OCI-LY3 (cell line): ENCODE measurements around the gene PPP6R2.

Experiments
- H2AFZ ChIP-seq: fragments of 200-600, 300-600 bp; shearing (Covaris generic); 2 replicates; pipeline ENCODE4 v1.6.0; 2014; ENCODE audit warnings: antibody characterized with exemption, low read depth, low read length
- H3K27ac ChIP-seq: fragments of 200-600, 300-600 bp; sonication (generic); 2 replicates; pipeline ENCODE4 v1.5.1; 2014; ENCODE audit warnings: mild to moderate bottlenecking, low read length, moderate library complexity, mixed read lengths
- H3K27me3 ChIP-seq: fragments of 200-600, 300-600 bp; sonication (generic); 2 replicates; pipeline ENCODE4 v1.6.1; 2014; ENCODE audit warnings: low read depth, low read length, mixed read lengths
- H3K36me3 ChIP-seq: fragments of 200-600, 300-600 bp; sonication (generic); replicated peaks from 2 replicates; pipeline ENCODE3; 2014; ENCODE audit warnings: low read depth, low read length, mixed read lengths
- H3K4me1 ChIP-seq: fragments of 300-600, 200-600 bp; sonication (generic); 2 replicates; pipeline ENCODE4 v1.6.1; 2014; ENCODE audit warnings: low read length, mixed read lengths
- H3K4me2 ChIP-seq: fragments of 200-600, 300-600 bp; sonication (generic); 2 replicates; pipeline ENCODE4 v1.6.1; 2014; ENCODE audit warnings: low read length, mixed read lengths
- H3K4me3 ChIP-seq: fragments of 300-600, 200-600 bp; sonication (generic); 2 replicates; pipeline ENCODE4 v1.5.1; 2014; ENCODE audit warnings: antibody characterized with exemption, mild to moderate bottlenecking, low read length, moderate library complexity
- H3K79me2 ChIP-seq: fragments of 300-600, 200-600 bp; shearing (Covaris generic); 2 replicates; pipeline ENCODE4 v1.6.1; 2014; ENCODE audit warnings: mild to moderate bottlenecking, low read length, mixed read lengths
- H3K9ac ChIP-seq: fragments of 300-600, 200-600 bp; shearing (Covaris generic); 2 replicates; pipeline ENCODE4 v1.6.0; 2014; ENCODE audit warnings: mild to moderate bottlenecking, low read length, moderate library complexity
- H3K9me3 ChIP-seq: fragments of 200-600, 300-600 bp; shearing (Covaris generic); 2 replicates; pipeline ENCODE4 v1.6.1; 2014; ENCODE audit warnings: low read length, mixed read lengths; ENCODE audit not compliant: insufficient read depth
- H4K20me1 ChIP-seq: fragments of 200-600, 300-600 bp; sonication (generic); 2 replicates; pipeline ENCODE4 v1.6.1; 2016; ENCODE audit warnings: low read length, mixed read lengths; ENCODE audit not compliant: insufficient read depth
- CTCF ChIP-seq: fragments of 200-600, 300-600 bp; sonication (generic); IDR thresholded peaks from 2 replicates; pipeline ENCODE4 v1.5.1; 2014; ENCODE audit warnings: antibody characterized with exemption, low read length, low read depth
- EZH2phosphoT487 ChIP-seq: fragments of 200-600 bp; shearing (Covaris generic); IDR thresholded peaks from 2 replicates; pipeline ENCODE4 v1.6.1; 2018; ENCODE audit warnings: antibody characterized with exemption, mixed run types, low read depth

The PPP6R2 gene

GRCh38 chr22:50464451-50464850 is 121.3 kb downstream of the PPP6R2 start:
- H2AFZ ChIP-seq = no peak overlapping the region
- peaks cover 16% of the 10 kb centered on the region for H3K4me1 ChIP-seq
- no peak for TF ChIP-seq EZH2phosphoT487
- no peak for TF ChIP-seq CTCF
- no peak overlapping the region for H3K4me2 ChIP-seq
- no peaks in the 10 kb centered on the region for H3K27me3 ChIP-seq
- peaks cover 3% of the 10 kb centered on the region for H3K36me3 ChIP-seq
- peaks cover 11% of the 10 kb centered on the region for H3K79me2 ChIP-seq
- no peak overlapping the region for H3K27ac ChIP-seq
- no peak overlapping the region for H3K9ac ChIP-seq
- H3K4me3 ChIP-seq = no peak overlapping the region
- H3K9me3 ChIP-seq = no peaks in the 10 kb centered on the region
- peaks cover 8% of the 10 kb centered on the region for H4K20me1 ChIP-seq

GRCh38 chr22:50465066-50465930 is 122.2 kb downstream of the PPP6R2 start:
- H3K9me3 ChIP-seq = no peaks in the 10 kb centered on the region
- H2AFZ ChIP-seq = no peak overlapping the region
- TF ChIP-seq EZH2phosphoT487 (no peak), CTCF (no peak)
- no peak overlapping the region for H3K27ac ChIP-seq
- peaks cover 11% of the 10 kb centered on the region for H4K20me1 ChIP-seq
- no peak overlapping the region for H3K4me3 ChIP-seq
- H3K4me2 ChIP-seq = no peak overlapping the region
- H3K9ac ChIP-seq = no peak overlapping the region
- H3K36me3 ChIP-seq = peaks cover 3% of the 10 kb centered on the region
- H3K27me3 ChIP-seq = no peaks in the 10 kb centered on the region
- H3K4me1 ChIP-seq = peaks cover 25% of the 10 kb centered on the region
- H3K79me2 ChIP-seq = peaks cover 14% of the 10 kb centered on the region

DNA sequence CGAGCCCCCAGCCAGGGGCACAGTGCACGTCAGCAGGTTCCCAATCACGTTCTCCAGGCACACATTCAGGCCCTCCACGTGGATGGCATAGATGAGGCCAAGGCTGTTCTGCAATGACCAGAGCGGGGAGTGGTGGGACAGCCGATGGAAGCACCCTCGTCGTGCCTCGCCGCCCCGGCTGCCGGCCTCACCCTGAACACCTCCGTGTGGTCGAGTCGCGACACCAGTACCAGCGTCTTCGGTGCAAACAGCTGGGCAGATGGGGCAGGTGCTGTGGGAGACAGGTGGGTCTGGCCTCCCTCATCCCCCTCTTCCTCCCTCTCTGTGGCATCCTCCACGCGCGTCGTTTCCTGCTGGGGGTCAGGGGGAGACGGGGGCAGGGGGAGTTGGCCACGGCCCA is 124.2 kb downstream of the PPP6R2 start:
- Histone ChIP-seq H4K20me1 (peaks cover 14% of the 10 kb centered on the region), H3K4me2 (no peak overlapping the region), H3K27ac (no peak overlapping the region), H3K79me2 (peaks cover 34% of the 10 kb centered on the region), H3K9ac (no peak overlapping the region), H3K36me3 (peaks cover 3% of the 10 kb centered on the region), H3K4me3 (no peak overlapping the region), H2AFZ (no peak overlapping the region), H3K9me3 (no peaks in the 10 kb centered on the region), H3K27me3 (no peaks in the 10 kb centered on the region), H3K4me1 (peaks cover 33% of the 10 kb centered on the region)
- no peak for TF ChIP-seq EZH2phosphoT487
- TF ChIP-seq CTCF = no peak

GRCh38 chr22:50467773-50468440 is 124.8 kb downstream of the PPP6R2 start:
- H4K20me1 ChIP-seq = peaks cover 18% of the 10 kb centered on the region
- H3K4me1 ChIP-seq = peaks cover 33% of the 10 kb centered on the region
- H2AFZ ChIP-seq = no peak overlapping the region
- H3K27ac ChIP-seq = no peak overlapping the region
- H3K9ac ChIP-seq = no peak overlapping the region
- no peaks in the 10 kb centered on the region for H3K9me3 ChIP-seq
- H3K4me3 ChIP-seq = no peak overlapping the region
- no peak overlapping the region for H3K4me2 ChIP-seq
- H3K36me3 ChIP-seq = peaks cover 3% of the 10 kb centered on the region
- no peaks in the 10 kb centered on the region for H3K27me3 ChIP-seq
- H3K79me2 ChIP-seq = peaks cover 40% of the 10 kb centered on the region
- no peak for TF ChIP-seq CTCF
- no peak for TF ChIP-seq EZH2phosphoT487
